NCI-H2107 (cell line): Measurements from ENCODE around the gene MLLT6.

Experiments
- DNase-seq: peaks from one replicate; lab custom pipeline; 2025; lab: John Stamatoyannopoulos, UW

The MLLT6 gene

DNA sequence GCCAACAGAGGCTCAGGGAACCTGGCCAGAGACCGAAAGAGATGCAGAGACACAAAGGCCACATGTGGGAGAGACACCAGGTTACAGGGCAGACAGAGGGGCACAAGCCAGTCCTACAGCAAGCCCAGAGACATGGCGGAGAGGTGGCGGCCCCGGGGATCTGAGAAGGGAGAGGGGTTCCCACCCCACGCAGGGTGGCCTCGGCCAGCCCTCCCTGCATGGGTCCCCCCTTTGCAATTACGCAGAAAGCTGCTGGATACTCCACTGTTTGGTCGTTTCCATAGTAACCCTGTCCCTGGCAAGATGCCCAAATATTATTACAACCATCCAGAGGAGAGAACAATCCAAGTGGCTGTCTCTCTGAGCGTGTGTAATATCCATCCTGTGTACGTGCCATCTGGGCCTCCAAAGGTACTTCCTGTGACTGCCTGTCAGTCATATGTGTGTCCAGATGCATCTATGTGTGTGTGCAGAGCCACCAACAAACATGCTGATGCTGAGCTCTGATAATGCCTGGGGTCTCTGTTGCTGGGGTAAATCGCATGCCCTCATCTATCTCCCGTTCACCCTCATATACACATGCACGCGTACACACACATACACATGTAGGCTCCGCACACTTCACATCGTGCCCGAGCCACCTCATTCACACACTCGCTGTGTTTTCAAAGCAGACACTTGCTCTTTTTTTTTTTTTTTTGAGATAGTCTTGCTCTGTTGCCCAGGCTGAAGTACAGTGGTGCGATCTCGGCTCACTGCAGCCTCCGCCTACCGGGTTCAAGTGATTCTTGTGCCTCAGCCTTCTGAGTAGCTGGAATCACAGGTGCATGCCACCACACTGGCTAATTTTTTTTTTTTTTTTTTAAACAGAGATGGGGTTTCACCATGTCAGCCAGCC lies 37.6 kb downstream of the MLLT6 start:
- DNase-seq: peak; percentile 37

DNA sequence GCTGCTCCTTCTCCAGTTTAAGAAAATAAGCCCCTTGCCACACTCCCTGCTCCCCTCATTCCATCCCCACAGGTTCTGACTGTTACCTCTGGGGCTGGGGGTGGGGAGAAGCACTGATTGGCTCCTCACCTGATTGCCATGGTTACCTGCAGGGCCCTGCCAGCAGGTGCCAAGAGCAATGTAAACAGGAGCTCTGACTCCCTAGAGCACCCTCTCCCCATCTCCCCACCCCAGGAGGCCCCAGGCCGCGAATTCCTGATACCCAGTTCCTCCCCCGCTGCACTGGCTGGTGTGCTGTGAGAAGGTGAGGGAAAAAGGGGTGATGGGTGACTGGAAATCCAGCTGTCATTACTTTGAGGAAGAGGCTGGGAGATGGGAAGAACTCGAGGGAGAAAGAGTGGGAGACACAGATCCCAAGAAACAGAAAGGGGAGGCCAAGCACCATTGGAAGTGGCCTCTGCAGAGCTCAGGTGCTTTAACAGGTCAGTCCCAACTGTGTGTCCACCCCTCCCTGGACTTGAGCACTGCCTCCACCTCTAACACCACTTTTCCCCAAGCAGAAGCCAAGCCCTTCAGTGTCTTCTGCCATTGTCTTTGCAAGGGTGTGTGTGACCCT lies 38.6 kb downstream of the MLLT6 start:
- DNase-seq: no peak

GRCh38 chr17:38745545-38745944 lies 40.5 kb downstream of the MLLT6 start:
- DNase-seq: no peak

GRCh38 chr17:38746004-38746848 lies 41.2 kb downstream of the MLLT6 start:
- DNase-seq: no peak

DNA sequence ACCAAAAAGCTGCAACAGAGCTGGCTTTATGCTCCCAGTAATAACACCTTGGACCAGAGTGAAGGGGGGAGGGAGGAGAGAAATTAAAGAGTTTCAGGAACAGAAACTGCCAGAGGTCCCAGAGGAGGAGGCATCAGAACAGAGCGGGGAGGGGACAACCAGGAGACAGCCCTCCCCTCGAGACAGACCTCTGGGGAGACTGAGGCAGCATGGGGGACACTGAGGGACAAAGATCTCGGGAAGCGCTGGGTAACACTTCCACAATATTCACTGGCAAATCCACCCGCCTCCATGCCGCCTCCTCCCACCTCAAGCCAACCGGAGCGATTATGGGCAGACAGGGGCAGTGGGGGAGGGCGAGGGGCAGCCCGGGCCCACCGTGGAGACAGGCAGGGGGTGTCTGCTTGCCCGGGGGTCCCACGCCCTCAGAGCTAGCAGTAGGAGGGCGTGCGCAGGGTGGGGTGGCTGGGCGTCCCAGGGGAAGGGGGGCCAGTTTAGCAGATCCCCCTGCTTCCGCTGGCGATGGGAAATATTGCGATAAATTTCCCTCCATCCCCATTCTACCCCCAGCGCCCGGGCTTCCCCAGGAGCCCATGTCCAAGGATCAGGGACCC lies 41.9 kb downstream of the MLLT6 start:
- no peak for DNase-seq

DNA sequence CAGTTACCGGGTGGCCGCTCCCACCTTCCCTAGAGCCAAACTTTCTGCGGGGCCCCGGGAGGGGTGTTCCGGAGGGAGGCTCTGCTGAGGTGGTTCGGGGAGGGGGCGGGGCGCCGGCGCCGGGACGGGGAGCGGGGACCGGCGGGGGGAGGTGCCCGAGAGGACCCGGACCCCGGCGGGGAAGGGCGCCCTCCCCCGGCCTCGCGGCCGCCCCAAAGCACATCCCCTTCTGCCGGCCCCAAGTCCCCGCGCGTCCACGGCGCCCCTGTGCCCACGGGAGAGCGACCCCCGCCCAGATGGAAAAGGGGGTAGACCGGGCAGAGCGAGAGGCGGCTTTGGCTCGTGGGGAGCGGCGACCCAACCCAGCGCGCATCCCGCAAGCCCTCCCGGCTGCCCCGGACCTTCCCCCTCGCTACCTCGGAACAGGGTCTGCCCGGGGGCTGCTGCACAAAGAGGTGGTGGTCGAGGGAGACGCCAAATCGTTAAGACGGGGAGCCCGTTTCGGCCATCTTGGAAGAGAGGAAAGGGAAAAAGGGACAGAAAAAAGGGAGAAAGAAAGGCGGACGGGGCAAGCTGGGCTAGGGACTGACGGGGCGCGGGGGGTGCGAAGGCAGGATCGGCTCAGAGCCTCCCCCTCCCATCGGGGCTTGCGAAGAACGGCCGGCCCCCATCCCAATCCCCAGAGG lies 42.5 kb downstream of the MLLT6 start:
- no peak for DNase-seq

DNA sequence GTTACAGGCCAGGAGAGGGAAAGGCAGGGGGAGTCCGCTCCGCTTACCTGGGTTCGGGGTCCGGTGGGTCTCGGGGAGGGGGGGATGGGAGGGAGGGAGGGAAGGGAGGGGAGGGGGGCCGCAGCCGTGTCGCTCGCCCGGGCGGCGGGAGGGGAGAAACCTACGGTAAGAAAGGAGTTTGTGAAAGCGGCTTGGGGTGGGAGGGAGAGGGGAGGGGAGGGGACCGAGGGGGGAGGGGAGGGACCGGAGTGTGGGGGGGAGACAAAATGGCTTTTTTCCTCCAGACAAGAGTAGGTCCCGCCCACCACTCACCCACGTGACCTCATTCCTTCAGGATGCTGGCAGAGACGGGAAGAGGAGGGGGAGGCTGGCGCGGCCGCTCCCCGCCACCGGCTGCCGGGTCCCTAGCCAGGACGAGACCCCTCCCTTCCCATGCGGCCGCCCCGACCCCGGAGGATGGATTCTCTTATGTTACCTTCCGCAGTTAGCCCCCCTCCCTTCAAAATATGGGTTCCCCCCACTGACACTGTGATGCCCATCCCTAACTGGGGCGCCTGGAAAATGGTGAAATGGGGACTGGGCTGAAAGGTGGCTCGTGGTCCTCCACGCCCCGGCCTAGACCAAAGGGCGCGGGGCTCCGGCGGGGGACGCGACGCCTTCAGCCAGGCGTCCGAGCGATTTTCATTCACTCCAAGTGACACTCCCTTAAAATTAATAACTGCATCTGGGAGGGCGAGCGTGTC lies 43.2 kb downstream of the MLLT6 start, which contains the start of gene PCGF2:
TSS of gene PCGF2 (minus strand) at position 188 of the 743 bp plus-strand sequence. CDS start 7,934 bp downstream, outside the sequence.
- peak; percentile 77 for DNase-seq

DNA sequence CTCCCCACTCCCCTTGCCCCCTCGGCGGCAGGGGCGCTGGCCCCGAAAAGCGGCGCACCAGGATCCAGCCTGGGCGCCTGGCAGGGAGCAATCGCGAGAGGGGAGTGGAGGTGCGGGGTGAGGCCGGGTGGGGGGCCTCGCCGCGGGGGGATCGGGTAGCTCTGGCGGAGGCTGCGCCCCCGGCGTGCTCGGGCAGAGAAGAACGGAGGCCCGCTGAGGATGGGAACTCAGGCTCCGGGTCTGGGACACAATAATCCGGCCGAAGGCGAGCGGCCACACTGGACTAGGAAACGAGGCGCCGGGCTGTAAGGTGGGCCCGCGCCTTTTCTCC lies 43.8 kb downstream of the MLLT6 start:
- no peak for DNase-seq

GRCh38 chr17:38749223-38750043 lies 44.4 kb downstream of the MLLT6 start:
- no peak for DNase-seq

DNA sequence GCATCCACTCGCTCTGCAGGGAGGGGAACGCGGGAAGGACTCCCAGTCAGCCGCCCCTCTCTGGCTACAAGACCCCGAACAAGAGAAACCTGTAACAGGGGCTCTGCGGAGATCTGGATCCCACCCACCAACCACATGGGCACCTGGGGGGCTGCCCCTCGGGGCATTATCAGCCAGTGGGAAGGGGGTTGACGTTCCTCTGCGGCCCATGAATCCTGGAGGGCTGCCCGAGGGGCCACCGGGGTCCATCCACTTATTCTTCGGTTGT lies 44.9 kb downstream of the MLLT6 start:
- no peak for DNase-seq

GRCh38 chr17:38750312-38751121 lies 45.4 kb downstream of the MLLT6 start:
- no peak for DNase-seq

- DNase-seq: no peak
These were observed 46.2 kb downstream of the MLLT6 start for GRCh38 chr17:38751144-38751807.

- peak; percentile 73 for DNase-seq
These were observed 46.8 kb downstream of the MLLT6 start for GRCh38 chr17:38751808-38752307.

- peak; percentile 91 for DNase-seq
These were observed 47.4 kb downstream of the MLLT6 start, which contains the start of gene PSMB3 for GRCh38 chr17:38752308-38753070. Gene PSMB3 (plus strand): TSS chr17:38752741. CDS start chr17:38752827, 86 bp downstream.

DNA sequence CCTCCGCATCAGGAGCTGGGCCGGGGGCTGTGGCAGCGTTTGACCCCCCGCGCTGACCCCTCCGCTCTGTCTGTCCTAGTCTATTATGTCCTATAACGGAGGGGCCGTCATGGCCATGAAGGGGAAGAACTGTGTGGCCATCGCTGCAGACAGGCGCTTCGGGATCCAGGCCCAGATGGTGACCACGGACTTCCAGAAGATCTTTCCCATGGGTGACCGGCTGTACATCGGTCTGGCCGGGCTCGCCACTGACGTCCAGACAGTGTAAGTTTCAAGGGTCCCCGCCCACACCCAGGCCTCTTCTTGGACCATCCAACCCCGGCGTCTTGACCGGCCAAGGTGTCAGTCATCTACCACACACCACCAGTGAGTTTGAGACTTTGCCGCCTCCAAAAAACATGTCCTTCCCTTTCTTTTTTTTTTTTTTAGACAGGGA lies 48.0 kb downstream of the MLLT6 start:
- no peak for DNase-seq

GRCh38 chr17:38761612-38762011 lies 56.5 kb downstream of the MLLT6 start:
- no peak for DNase-seq

DNA sequence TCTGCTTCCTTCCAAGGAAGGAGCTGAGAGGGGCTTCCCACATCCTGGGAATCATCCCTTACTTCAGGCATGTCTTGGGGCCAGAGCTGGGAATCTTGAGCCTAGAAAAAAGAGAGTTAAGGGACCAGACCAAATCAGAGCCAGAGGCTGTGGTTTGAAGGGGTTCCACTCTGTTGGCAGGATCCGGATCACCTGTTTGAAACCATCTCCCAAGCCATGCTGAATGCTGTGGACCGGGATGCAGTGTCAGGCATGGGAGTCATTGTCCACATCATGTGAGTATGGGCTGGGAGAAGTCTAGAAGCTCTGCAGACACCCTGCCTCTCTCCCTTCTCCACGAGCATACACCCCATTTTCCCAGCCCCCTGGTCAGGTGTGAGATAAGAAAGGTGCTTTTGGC lies 57.2 kb downstream of the MLLT6 start:
- no peak for DNase-seq

DNA sequence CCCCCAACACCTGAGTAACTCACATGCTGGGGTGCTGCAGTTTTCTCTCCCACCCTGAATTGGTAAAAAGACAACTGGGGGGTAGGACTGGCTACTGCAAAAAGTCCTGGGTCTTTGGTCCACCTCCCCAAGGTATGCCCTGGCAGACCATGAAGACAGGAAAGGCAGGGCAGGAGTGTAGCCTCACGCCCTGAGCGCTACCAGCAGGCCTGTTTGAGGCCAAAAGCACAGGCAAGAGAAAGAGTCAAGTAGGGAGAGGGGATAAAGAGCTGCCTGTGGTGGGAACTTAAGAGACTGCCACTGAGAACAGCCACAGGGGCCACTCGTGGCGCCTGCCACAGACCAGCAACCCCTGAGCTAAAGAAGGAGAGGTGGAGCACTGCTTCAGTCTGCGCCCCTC lies 61.3 kb downstream of the MLLT6 start:
- DNase-seq: no peak
